HG03108 (cell line): Measurements from ENCODE around the gene CEP131.

Experiments used
- ATAC-seq: cut with Tn5 transposase; IDR thresholded peaks from one replicate; pipeline ENCODE4 v1.9.1; 2021; ENCODE audit warnings: moderate library complexity; ENCODE audit not compliant: unreplicated experiment

CEP131 gene

DNA sequence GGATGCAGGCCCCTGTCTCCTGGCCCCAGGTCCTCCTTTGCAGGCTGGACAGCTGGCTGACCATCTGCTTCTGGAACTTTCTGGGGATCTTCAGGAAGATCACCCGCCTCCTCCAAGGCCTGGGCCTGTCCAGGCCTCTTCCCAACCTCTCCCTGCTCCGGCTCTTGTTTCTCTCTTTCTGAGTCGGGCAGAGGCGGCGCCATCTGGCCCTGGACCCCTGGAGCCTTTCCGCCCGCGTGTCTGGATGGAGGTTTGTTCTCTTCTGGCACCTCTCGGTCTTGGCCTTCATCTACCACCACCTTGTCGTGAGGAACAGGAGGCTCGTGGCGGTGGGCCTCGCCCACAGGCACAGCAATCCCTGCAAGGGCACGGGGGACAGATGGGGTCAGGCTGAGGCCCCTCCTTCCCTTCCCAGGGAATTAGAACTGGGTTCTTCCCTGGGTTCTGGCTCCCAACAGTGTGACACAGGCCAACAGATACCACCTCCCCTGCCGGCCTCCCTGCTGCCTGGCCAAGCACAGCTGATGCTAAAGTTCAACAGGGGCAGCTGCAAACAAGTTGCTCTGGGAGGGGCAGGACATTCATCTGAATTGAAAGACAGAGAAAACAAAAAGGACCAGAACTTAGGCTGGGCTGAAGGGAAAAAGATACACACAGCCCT lies 29.7 kb upstream of the CEP131 start:
- ATAC-seq: no peak

DNA sequence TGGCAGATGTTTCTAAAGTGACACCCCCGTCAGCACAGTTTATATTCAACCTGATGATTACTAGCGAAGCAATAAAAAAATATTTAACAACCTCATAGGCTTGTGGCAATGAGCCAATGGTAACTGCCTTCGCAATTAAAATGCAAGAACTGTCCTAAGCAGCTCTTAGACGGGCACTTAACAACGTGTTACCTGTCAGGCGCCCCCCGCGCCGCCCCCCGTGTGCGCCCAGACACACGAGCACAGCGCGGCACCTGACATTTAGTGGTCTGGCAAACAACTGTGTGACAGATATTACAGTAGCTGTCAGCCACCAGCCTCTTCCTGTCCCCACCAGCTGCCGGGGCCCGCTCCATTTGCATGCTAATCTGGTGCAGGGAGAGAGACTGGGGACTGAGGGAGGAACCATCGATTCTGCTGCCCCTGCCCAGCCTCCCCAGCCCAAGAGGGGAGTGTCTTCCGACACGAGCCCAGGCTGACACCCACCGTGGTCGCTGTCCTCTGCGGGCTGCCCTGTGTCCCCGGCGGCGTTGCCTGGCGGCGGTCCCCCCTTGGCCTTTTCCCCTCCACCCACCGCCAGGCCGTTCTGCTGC lies 29.0 kb upstream of the CEP131 start:
- ATAC-seq: no peak

DNA sequence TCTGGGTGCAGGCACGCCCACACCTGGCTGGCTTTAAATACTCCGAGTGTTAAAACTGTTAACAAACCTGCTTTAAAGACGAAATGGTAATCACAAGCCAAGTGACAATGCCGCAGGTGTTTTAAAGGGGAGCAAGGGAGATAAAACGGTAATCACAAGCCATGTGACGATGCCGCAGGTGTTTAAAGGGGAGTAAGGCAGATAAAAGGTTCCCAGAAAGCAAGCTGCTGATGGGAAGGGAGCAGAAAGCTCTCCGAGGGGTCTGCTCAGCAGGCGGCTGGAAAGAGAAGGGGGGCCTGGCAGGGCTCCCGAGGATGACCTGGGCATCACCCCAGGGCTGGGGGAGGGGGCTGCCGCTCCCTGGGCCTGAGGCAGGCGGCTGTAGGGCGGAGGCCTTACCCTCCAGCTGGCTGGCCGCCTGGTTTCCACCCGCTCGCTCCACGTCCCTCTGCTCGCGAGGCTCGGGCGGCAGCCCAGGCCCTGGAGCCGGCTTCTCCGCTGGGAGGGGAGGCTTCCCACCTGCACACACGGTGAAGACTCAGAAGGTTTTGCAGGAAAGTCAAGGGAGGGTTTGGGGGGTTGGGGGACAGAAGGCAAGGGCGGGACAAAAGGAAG lies 28.4 kb upstream of the CEP131 start:
- no peak for ATAC-seq

- ATAC-seq: no peak
Measured at GRCh38 chr17:81250286-81251093, 27.7 kb upstream of the CEP131 start.

GRCh38 chr17:81249223-81250040 lies 26.7 kb upstream of the CEP131 start:
- ATAC-seq: no peak

GRCh38 chr17:81248649-81249048 lies 25.9 kb upstream of the CEP131 start:
- ATAC-seq: no peak

- ATAC-seq: no peak
Measured at GRCh38 chr17:81247339-81247990, 24.7 kb upstream of the CEP131 start.

DNA sequence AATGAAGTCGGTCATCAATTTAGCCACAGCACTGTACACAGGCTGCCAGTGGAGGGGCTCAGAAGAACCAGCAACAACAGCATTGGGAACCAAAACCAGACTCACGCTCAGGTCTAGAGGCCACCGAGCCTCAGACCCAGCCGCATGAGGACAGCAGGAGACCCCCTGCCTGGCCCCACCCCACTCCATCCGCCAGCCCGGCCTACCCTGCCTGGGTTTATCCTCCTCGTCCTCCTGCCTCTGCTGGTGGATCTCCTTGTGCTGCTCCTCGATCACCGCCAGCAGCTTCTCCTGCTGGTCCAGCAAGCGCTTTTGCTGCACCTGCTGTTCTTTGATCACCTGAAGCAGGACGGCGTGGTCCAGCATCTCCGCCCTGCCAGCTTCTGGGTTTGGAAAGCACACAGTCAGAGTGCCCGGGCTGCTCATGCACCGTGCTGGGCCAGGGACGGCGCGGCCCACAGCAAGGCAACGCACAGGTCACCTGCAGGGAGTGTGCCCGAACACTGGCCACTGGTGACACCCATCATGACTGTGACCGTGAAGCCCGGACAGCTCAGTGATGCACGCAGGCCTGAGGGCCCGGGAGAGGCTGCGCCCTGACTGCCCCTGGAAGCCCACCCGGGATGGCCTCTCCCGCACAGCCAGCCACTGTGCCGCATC lies 24.0 kb upstream of the CEP131 start:
- no peak for ATAC-seq

- no peak for ATAC-seq
Measured at GRCh38 chr17:81246343-81246670, 23.5 kb upstream of the CEP131 start.

DNA sequence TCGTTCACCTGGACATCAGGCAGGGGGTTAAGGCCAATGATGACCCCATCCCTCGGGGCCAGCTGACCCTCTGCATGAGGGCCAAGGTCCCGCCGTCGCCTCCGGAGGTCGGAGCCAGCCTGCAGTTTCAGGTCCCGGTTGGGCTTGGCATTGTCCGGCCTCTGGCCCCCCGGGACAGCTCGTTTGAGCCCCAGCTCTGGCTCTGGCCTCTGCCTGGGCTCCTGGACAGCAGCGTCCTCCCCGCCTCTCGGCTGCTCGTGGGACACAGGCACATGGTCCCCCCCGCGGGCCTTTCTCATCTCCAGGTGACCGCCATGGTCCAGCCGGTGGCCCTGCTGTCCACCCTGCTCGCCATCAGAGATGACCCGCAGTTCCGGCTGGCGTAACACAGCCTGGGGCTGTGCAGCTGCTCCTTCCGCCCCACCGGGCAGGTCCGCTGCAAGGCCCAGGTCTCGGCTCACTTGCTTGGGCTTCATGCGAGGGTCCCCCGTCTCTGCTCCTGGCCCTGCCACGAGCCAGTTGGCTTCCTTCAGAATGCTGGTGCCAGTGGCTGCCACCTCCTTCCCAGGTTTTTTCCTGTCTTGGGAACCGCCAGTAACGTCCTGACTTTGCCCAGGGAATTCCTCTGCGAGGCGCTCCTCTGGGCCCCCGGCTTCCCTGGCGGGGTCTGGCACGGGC lies 23.0 kb upstream of the CEP131 start:
- no peak for ATAC-seq

GRCh38 chr17:81245024-81245664 lies 22.4 kb upstream of the CEP131 start:
- ATAC-seq: no peak

DNA sequence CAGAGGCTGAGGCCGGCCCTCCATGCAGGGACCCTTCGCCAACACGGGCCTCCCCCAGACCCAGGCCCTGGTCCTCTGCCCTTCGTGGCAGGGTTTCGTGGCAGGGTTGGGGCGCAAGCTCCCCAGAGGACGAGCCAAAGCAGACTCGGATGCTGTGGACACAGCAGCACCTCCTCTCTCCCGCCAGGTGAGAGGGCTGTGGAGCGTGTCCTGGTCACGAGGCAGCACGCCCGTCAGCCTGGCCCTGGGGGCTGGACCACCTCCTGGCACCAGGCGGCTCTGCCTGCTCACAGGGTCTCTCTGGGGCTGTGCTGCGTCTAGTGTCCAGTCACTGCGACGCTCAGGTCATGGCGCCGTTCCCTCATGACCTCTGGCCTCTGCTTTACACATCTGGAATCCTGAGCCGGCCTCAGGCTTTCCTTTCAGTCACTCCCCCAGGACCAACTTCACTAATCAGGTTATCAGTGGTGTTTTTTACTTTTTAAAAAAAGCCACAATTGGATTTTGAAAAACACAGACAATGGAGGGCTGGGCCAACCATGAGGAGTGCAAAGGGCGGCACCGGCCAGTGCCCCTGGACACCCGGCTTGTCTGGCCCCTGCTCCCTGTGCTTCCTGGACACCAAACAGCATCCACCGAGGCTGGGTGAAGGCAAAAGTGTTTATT lies 21.7 kb upstream of the CEP131 start:
- ATAC-seq: no peak

DNA sequence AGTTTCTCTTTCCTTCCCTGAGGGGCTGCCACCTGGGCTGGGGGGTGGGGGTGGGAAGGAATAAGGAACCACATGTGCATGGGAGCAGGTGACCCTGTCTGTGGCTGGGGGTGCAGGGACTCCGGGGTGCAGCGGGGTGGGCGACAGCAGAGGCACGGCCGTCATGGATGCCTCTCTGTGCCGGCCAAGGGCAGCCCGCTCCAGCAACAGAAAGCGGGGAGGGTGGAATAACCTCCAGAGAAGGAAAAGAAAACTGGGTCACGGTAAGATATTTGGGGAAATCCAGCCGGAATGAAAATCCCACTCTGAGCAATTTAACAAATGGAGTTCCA lies 20.5 kb upstream of the CEP131 start:
- ATAC-seq: no peak

GRCh38 chr17:81242421-81243332 lies 19.9 kb upstream of the CEP131 start:
- no peak for ATAC-seq

DNA sequence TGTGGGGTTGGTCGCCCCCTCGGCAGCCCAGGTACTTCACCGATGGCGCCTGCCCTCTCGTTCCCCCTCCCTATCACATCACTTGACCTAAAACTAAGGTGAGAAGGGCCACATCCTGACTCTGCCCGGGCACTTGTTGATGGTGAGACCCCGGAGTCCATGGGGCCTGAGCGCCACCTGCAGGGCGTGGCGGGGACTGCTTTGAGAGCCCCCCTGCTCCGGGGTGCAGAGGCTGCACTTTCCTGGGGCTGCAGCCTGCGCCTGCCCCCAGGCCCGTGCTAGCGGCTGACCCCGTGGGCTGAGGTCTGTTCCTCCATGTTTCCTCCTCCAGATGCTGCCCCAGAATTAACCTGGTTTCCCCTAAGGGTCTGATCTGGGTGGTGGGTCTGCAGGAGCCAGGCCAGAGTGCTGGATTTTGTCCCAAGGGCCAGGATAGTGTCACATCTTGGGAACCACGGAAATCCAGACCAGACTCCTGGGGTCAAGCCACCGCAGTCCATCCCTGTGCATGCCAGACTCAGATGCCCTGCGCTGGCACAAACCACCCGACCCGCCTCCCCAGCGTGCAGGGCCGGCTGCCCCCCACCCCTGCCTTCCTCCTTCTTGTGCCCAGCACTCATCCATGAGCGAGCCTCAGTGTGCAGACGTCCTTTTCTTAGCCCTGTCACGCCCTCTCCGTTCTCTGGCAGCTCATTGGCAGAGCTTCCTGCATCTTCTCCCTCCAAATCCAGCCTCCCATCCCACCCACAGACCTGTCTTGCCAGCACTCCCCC lies 19.1 kb upstream of the CEP131 start:
- no peak for ATAC-seq

GRCh38 chr17:81241203-81241602 lies 18.4 kb upstream of the CEP131 start:
- no peak for ATAC-seq

- ATAC-seq: no peak
Measured at GRCh38 chr17:81240761-81241160, 18.0 kb upstream of the CEP131 start.
